Measurements from ENCODE around the gene C22orf23. TPM values are rescaled to one million over a fixed set of nuclear protein-coding genes. Genes with fewer than 3 reads are reported as not detected.

The C22orf23 gene
- total and polyA plus RNA-seq, 2 of the 4 experiments (the other 2 are of a cell fraction), result 0.39 to 0.54 TPM

DNA sequence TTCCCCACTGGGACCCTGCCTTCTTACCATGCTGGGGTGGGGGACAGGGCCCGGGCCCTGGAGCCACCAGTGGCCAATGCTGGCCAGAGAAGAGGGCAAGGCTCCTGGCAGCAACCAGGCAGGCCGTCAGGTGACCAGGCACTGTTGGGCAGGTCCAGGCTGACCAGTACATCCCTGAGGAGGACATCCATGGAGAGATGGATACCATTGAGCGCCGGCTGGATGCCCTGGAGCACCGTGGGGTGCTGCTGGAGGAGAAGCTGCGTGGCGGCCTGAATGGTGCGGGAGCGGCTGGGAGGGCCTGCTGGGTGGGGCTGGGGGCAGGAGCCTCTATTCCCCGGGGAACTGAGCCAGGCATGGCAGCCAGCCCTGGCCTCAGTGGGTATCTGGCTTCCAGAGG is 21.0 kb downstream of the C22orf23 start:
- peaks cover 31% of the 10 kb centered on the region for H4K20me1 ChIP-seq (ENCODE audit: insufficient read depth, low read length)
- H4K5ac ChIP-seq (ENCODE audit: low read depth, low read length), result no peak overlapping the region
- no peak overlapping the region for H4K8ac ChIP-seq (ENCODE audit: low read depth in 2 of 2, low read length in 2 of 2)
- CTCF ChIA-PET, result interaction anchor here (1.2 kb wide), 1 partner anchor 44 kb away, joined by 4 read pairs; no protein-coding TSS in a partner anchor
- H3K4me1 ChIP-seq (ENCODE audit: control insufficient read depth, insufficient read depth, low read length), result peaks cover 16% of the 10 kb centered on the region
- no peak overlapping the region for H3K23ac ChIP-seq (ENCODE audit: low read depth, low read length)
- no peak overlapping the region for H2BK20ac ChIP-seq (ENCODE audit: low read depth, low read length)
- no peak overlapping the region for H2AK9ac ChIP-seq (replicated peaks; ENCODE audit: low read depth, low read length, poor library complexity)
- peaks cover 39% of the 10 kb centered on the region for H3K36me3 ChIP-seq (ENCODE audit: control insufficient read depth, insufficient read depth, low read length)
- no peak overlapping the region for H2AFZ ChIP-seq (replicated peaks; ENCODE audit: low read length, poor library complexity)
- BruUV-seq (replicated peaks), result no TSS peak
- peaks cover 0 to 40% of the 10 kb centered on the region in 2 experiments; a peak in 2 of 4 replicates for H3K79me1 ChIP-seq (ENCODE audit: low read depth in 1 of 2, low read length in 2 of 2)
- H3K9me1 ChIP-seq (ENCODE audit: insufficient read depth, low read length), result peaks cover 8% of the 10 kb centered on the region
- no peak overlapping the region for H3K4ac ChIP-seq (ENCODE audit: low read depth, low read length)
- H3K18ac ChIP-seq (ENCODE audit: low read depth, low read length), result no peak overlapping the region
- WGBS, 2 experiments (ENCODE audit: extremely low coverage in 2 of 2, insufficient read length in 1 of 2), result no CpG with 5 or more reads among the region's 10 CpGs
- no peak overlapping the region for H2BK15ac ChIP-seq (ENCODE audit: low read depth, low read length)
- no peak overlapping the region for H2AK5ac ChIP-seq (ENCODE audit: low read depth, low read length)
- H2BK5ac ChIP-seq (ENCODE audit: low read depth, low read length, poor library complexity, severe bottlenecking), result no peak overlapping the region
- H3K4me2 ChIP-seq (ENCODE audit: low read depth, low read length), result no peak overlapping the region
- no peaks in the 10 kb centered on the region for H3K27me3 ChIP-seq (ENCODE audit: control insufficient read depth, insufficient read depth, low read length)
- H3K4me3 ChIP-seq (ENCODE audit: insufficient read depth, low read depth, low read length), result no peak overlapping the region
- H3K27ac ChIP-seq (ENCODE audit: insufficient read depth, low read length), result no peak overlapping the region
- intact Hi-C loops (cut with micrococcal nuclease) (loop anchor here (5.0 kb wide), 1 partner anchor 115 kb away; no protein-coding TSS in a partner anchor), dilution Hi-C loops (cut with HindIII; ENCODE audit: low sequenced_read_pairs, unreplicated experiment) (no loop called here), in situ Hi-C loops (cut with MboI; ENCODE audit: low sequenced_read_pairs) (no loop called here)
- H3K56ac ChIP-seq (ENCODE audit: extremely low read depth, insufficient read depth, low read length), result no peak overlapping the region
- POLR2A ChIA-PET (ENCODE audit: unreplicated experiment), result no interaction called here
- H4K91ac ChIP-seq (ENCODE audit: insufficient read depth, low read depth, low read length), result no peak overlapping the region
- H2BK120ac ChIP-seq (ENCODE audit: low read depth, low read length), result no peak overlapping the region
- ATAC-seq (ENCODE audit: low read depth), result no peak
- TF ChIP-seq RCOR1 (IDR thresholded peaks at IDR 0.05; ENCODE audit: insufficient replicate concordance, low read length), result no peak
- TF ChIP-seq BHLHE40 (IDR thresholded peaks at IDR 0.05; ENCODE audit: low read depth, low read length), result no peak
- no peak for TF ChIP-seq MAZ (IDR thresholded peaks at IDR 0.05; ENCODE audit: borderline replicate concordance, low read depth, low read length)
- TF ChIP-seq, protein P1, sequence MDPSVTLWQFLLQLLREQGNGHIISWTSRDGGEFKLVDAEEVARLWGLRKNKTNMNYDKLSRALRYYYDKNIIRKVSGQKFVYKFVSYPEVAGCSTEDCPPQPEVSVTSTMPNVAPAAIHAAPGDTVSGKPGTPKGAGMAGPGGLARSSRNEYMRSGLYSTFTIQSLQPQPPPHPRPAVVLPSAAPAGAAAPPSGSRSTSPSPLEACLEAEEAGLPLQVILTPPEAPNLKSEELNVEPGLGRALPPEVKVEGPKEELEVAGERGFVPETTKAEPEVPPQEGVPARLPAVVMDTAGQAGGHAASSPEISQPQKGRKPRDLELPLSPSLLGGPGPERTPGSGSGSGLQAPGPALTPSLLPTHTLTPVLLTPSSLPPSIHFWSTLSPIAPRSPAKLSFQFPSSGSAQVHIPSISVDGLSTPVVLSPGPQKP (IDR thresholded peaks at IDR 0.05; ENCODE audit: borderline replicate concordance, low read depth, low read length), result no peak
- TF ChIP-seq NFE2L2 (IDR thresholded peaks at IDR 0.05; ENCODE audit: low read depth, low read length), result no peak
- TF ChIP-seq POLR2A (IDR thresholded peaks at IDR 0.05; ENCODE audit: low read depth, low read length), result no peak
- TF ChIP-seq CEBPB (IDR thresholded peaks at IDR 0.05; ENCODE audit: low read depth, low read length), result no peak
- no peak for TF ChIP-seq MXI1 (IDR thresholded peaks at IDR 0.05; ENCODE audit: borderline replicate concordance, low read depth, low read length)
- TF ChIP-seq, protein P2, sequence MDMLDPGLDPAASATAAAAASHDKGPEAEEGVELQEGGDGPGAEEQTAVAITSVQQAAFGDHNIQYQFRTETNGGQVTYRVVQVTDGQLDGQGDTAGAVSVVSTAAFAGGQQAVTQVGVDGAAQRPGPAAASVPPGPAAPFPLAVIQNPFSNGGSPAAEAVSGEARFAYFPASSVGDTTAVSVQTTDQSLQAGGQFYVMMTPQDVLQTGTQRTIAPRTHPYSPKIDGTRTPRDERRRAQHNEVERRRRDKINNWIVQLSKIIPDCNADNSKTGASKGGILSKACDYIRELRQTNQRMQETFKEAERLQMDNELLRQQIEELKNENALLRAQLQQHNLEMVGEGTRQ (IDR thresholded peaks at IDR 0.05; ENCODE audit: low read depth, low read length), result no peak
- no peak for TF ChIP-seq RAD21 (IDR thresholded peaks at IDR 0.05; ENCODE audit: low read length)
- TF ChIP-seq RFX5 (IDR thresholded peaks at IDR 0.05; ENCODE audit: low read depth, low read length), result no peak
- TF ChIP-seq SMC3 (IDR thresholded peaks at IDR 0.05; ENCODE audit: low read depth, low read length), result no peak
- no peak for TF ChIP-seq FOS (IDR thresholded peaks at IDR 0.05; ENCODE audit: low read depth, low read length)
- TF ChIP-seq CHD1 (IDR thresholded peaks at IDR 0.05; ENCODE audit: low read depth, low read length), result no peak
- no peak for TF ChIP-seq MAFK (IDR thresholded peaks at IDR 0.05; ENCODE audit: low read depth, low read length)
- TF ChIP-seq, protein P3, sequence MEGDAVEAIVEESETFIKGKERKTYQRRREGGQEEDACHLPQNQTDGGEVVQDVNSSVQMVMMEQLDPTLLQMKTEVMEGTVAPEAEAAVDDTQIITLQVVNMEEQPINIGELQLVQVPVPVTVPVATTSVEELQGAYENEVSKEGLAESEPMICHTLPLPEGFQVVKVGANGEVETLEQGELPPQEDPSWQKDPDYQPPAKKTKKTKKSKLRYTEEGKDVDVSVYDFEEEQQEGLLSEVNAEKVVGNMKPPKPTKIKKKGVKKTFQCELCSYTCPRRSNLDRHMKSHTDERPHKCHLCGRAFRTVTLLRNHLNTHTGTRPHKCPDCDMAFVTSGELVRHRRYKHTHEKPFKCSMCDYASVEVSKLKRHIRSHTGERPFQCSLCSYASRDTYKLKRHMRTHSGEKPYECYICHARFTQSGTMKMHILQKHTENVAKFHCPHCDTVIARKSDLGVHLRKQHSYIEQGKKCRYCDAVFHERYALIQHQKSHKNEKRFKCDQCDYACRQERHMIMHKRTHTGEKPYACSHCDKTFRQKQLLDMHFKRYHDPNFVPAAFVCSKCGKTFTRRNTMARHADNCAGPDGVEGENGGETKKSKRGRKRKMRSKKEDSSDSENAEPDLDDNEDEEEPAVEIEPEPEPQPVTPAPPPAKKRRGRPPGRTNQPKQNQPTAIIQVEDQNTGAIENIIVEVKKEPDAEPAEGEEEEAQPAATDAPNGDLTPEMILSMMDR (conservative IDR thresholded peaks at IDR 0.05; ENCODE audit: low read depth, low read length), result no peak
- no peak for DNase-seq
- no peaks in the 10 kb centered on the region for H3K9me3 ChIP-seq (ENCODE audit: control insufficient read depth, insufficient read depth, low read length)
- H3K14ac ChIP-seq (replicated peaks; ENCODE audit: low read depth, low read length), result no peak overlapping the region
- no peak overlapping the region for H3K9ac ChIP-seq (ENCODE audit: low read depth, low read length)
